K562 (cell line): ENCODE measurements around the gene TMEM217. TPM values are rescaled to one million over a fixed set of nuclear protein-coding genes. Genes with fewer than 3 reads are reported as not detected.

Source experiments
- CREB3 ChIP-seq: fragments of 450-650 bp; conservative IDR thresholded peaks from 2 replicates; pipeline ENCODE4 v1.6.1; 2016; ENCODE audit warnings: missing genetic modification characterization, low read depth, mild to moderate bottlenecking, missing compliant biosample characterization, moderate library complexity
- EP400 ChIP-seq: fragments of 450-650 bp; IDR thresholded peaks from 2 replicates; pipeline ENCODE4 v1.6.1; 2017; ENCODE audit warnings: antibody characterized with exemption, mild to moderate bottlenecking, moderate library complexity
- FOXA1 ChIP-seq: fragments of 450-650 bp; IDR thresholded peaks from 2 replicates; pipeline ENCODE4 v1.6.1; 2016; ENCODE audit warnings: mild to moderate bottlenecking, borderline replicate concordance
- HNRNPK ChIP-seq: fragments of 200-400 bp; formaldehyde crosslinking; IDR thresholded peaks from one replicate; pipeline ENCODE4 v1.6.1; 2018; ENCODE audit warnings: mild to moderate bottlenecking, low read depth, low read length; ENCODE audit not compliant: poor library complexity, severe bottlenecking
- IRF9 ChIP-seq: fragments of 450-650 bp; IDR thresholded peaks from 2 replicates; pipeline ENCODE4 v1.6.1; 2016; ENCODE audit warnings: missing biosample characterization, missing genetic modification characterization
- MAFF ChIP-seq: IDR thresholded peaks from 2 replicates; pipeline ENCODE4 v1.6.1; 2012; ENCODE audit warnings: low read length, improper control_type of control experiment
- NONO ChIP-seq, 2 experiments: fragments of 200-400 bp in 1 of 2; fragments of 450-650 bp in 1 of 2; formaldehyde crosslinking in 1 of 2; IDR thresholded peaks; 2 replicates each; pipeline ENCODE4 v1.6.1; 2017; ENCODE audit warnings: low read depth in 2 of 2, mild to moderate bottlenecking in 2 of 2, moderate library complexity in 2 of 2, low read length in 1 of 2
- SAP30 ChIP-seq: fragments of 200-600 bp; sonication (generic); IDR thresholded peaks from 2 replicates; pipeline ENCODE4 v1.6.1; 2012; ENCODE audit warnings: borderline replicate concordance, low read depth, mild to moderate bottlenecking, moderate library complexity, low read length, control low read depth, inconsistent platforms; ENCODE audit not compliant: insufficient read depth, poor library complexity, severe bottlenecking
- SIN3A ChIP-seq, 2 experiments: fragments of 150-350 bp in 1 of 2; IDR thresholded peaks; 2 replicates each; pipeline ENCODE4 v1.6.1; 2011 to 2016; ENCODE audit warnings: borderline replicate concordance in 2 of 2, low read depth in 2 of 2, low read length in 2 of 2, mild to moderate bottlenecking in 2 of 2, moderate library complexity in 2 of 2; ENCODE audit not compliant: control insufficient read depth in 1 of 2
- STAT6 ChIP-seq: sonication (generic); formaldehyde crosslinking; IDR thresholded peaks from 2 replicates; pipeline ENCODE4 v1.8.1; 2023; ENCODE audit warnings: mild to moderate bottlenecking, missing genetic modification reagents
- TCF3 ChIP-seq: sonication (generic); formaldehyde crosslinking; IDR thresholded peaks from 2 replicates; pipeline ENCODE4 v1.4.0; 2020; ENCODE audit warnings: mild to moderate bottlenecking, missing genetic modification reagents
- ZBTB12 ChIP-seq: fragments of 250-450 bp; sonication (Bioruptor Pico); IDR thresholded peaks from 2 replicates; pipeline ENCODE4 v1.4.0; 2020
- ZNF431 ChIP-seq: sonication (generic); formaldehyde crosslinking; IDR thresholded peaks from 2 replicates; pipeline ENCODE4 v1.8.0; 2022; ENCODE audit warnings: mild to moderate bottlenecking, missing genetic modification reagents
- ZNF644 ChIP-seq: fragments of 200-800 bp; sonication (Bioruptor generic); IDR thresholded peaks from 2 replicates; pipeline ENCODE4 v1.6.1; 2016; ENCODE audit warnings: low read depth, missing genetic modification characterization, missing compliant biosample characterization
- ZNF668 ChIP-seq: fragments of 250-450 bp; sonication (Bioruptor Pico); IDR thresholded peaks from 2 replicates; pipeline ENCODE4 v1.8.0; 2022; ENCODE audit warnings: mild to moderate bottlenecking, inconsistent platforms
- ZNF717 ChIP-seq: fragments of 250-450 bp; sonication (Bioruptor Pico); IDR thresholded peaks from 2 replicates; pipeline ENCODE4 v1.5.0; 2021
- polyA plus RNA-seq, 8 experiments: library from polyadenylated mRNA; depleted of rRNA in 4 of 8; stranded (reverse) in 5 of 8; unstranded in 3 of 8; fragments of >200 nt; fragmentation: Nextera tagmentation in 2 of 8; fragmentation: Illumina TruSeq in 1 of 8; extraction: Ambion mirVana in 2 of 8; extraction: Trizol in 1 of 8; gene quantifications; 2 replicates each; pipeline versions ENCODE4 v1.2.1 to v1.2.3, GENCODE V29; 2011 to 2014; ENCODE audit warnings: inconsistent platforms in 1 of 8, missing spikeins in 1 of 8
- total RNA-seq, 7 experiments: library from RNA; depleted of rRNA in 6 of 7; stranded (reverse); fragments of >200 nt in 6 of 7; fragmentation: Illumina TruSeq in 2 of 7; extraction: Trizol in 2 of 7; gene quantifications; 2 replicates each; pipeline versions ENCODE4 v1.2.1 to v1.2.3, GENCODE V29; 2011 to 2021; ENCODE audit warnings: low replicate concordance in 1 of 7
- TF ChIP-seq, protein P1 (sequence below): fragments of 250-450 bp; sonication (Bioruptor Pico); IDR thresholded peaks from 2 replicates; pipeline ENCODE4 v1.5.0; 2021
- TF ChIP-seq, protein P2 (sequence below): sonication (generic); formaldehyde crosslinking; IDR thresholded peaks from 2 replicates; pipeline ENCODE4 v1.8.0; 2022; ENCODE audit warnings: missing genetic modification reagents, mild to moderate bottlenecking, moderate library complexity, borderline replicate concordance

The TMEM217 gene
- total and polyA plus RNA-seq, 9 of the 15 experiments (the other 6 are each of a cell fraction or from before 2014, with no cell fraction given): 1.3 to 8.0 (median 1.9) TPM

- TF ChIP-seq ZBTB12 (peak; percentile 19; the same call in 1 of the 2 replicates), SIN3A (IDR thresholded peaks at IDR 0.05; ENCODE audit: borderline replicate concordance in 2 of 2, control insufficient read depth in 1 of 2, low read depth in 2 of 2, low read length in 2 of 2) (no peak), STAT6 (CRISPR knock-in tag) (0 out of 2 replicates have a peak, but pooled peaks have one; percentile 47), NONO (IDR thresholded peaks at IDR 0.05; ENCODE audit: low read depth in 2 of 2, low read length in 1 of 2) (no peak), ZNF668 (CRISPR knock-in tag) (no peak; the same call in 1 of the 2 replicates), ZNF644 (tag) (peak; percentile 80; the same call in 1 of the 2 replicates), FOXA1 (no peak), SAP30 (no peak), ZNF431 (no peak), TCF3 (CRISPR knock-in tag) (peak; percentile 34; the same call in 1 of the 2 replicates), IRF9 (tag) (no peak), ZNF717 (CRISPR knock-in tag) (no peak), CREB3 (tag) (peak; percentile 95), EP400 (peak; percentile 53), MAFF (no peak), HNRNPK (no peak)
- TF ChIP-seq, protein P1, sequence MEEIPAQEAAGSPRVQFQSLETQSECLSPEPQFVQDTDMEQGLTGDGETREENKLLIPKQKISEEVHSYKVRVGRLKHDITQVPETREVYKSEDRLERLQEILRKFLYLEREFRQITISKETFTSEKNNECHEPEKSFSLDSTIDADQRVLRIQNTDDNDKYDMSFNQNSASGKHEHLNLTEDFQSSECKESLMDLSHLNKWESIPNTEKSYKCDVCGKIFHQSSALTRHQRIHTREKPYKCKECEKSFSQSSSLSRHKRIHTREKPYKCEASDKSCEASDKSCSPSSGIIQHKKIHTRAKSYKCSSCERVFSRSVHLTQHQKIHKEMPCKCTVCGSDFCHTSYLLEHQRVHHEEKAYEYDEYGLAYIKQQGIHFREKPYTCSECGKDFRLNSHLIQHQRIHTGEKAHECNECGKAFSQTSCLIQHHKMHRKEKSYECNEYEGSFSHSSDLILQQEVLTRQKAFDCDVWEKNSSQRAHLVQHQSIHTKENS (CRISPR knock-in tag): no peak
- TF ChIP-seq, protein P2, sequence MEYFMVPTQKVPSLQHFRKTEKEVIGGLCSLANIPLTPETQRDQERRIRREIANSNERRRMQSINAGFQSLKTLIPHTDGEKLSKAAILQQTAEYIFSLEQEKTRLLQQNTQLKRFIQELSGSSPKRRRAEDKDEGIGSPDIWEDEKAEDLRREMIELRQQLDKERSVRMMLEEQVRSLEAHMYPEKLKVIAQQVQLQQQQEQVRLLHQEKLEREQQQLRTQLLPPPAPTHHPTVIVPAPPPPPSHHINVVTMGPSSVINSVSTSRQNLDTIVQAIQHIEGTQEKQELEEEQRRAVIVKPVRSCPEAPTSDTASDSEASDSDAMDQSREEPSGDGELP (CRISPR knock-in tag): no peak
These were observed 17.8 kb downstream of the TMEM217 start (continued) for GRCh38 chr6:37239950-37240713.
